BE2C (cell line): Measurements from ENCODE around the gene FAM98C.

ENCODE experiments used
- DNase-seq: peaks from one replicate; pipeline ENCODE4 v3.0.0-alpha.2; 2020
- H3K27me3 ChIP-seq: fragments of 250-450 bp; sonication (Bioruptor Pico); 2 replicates; pipeline ENCODE4 v1.5.1; 2020; ENCODE audit warnings: mild to moderate bottlenecking
- H3K36me3 ChIP-seq: fragments of 250-450 bp; sonication (Bioruptor Pico); 2 replicates; pipeline ENCODE4 v1.5.1; 2020; ENCODE audit warnings: mild to moderate bottlenecking
- H3K4me1 ChIP-seq: fragments of 250-450 bp; sonication (Bioruptor Pico); 2 replicates; pipeline ENCODE4 v1.5.1; 2020
- H3K4me3 ChIP-seq: 2 replicates; pipeline ENCODE4 v1.5.1; 2011; ENCODE audit warnings: low read depth, low read length
- H3K9me3 ChIP-seq: fragments of 250-450 bp; sonication (Bioruptor Pico); 2 replicates; pipeline ENCODE4 v1.5.1; 2020
- CTCF ChIP-seq: IDR thresholded peaks from 2 replicates; pipeline ENCODE4 v1.5.1; 2012; ENCODE audit warnings: mild to moderate bottlenecking, low read depth, low read length

FAM98C gene

GRCh38 chr19:38392707-38393308 is 10.1 kb upstream of the FAM98C start:
- no peaks in the 10 kb centered on the region for H3K27me3 ChIP-seq
- no peaks in the 10 kb centered on the region for H3K36me3 ChIP-seq
- no peaks in the 10 kb centered on the region; the same call in 1 of the 2 replicates for H3K4me1 ChIP-seq
- no peak overlapping the region for H3K4me3 ChIP-seq
- no peak for TF ChIP-seq CTCF
- no peaks in the 10 kb centered on the region for H3K9me3 ChIP-seq
- DNase-seq, result no peak

GRCh38 chr19:38394488-38394887 is 8.4 kb upstream of the FAM98C start:
- no peak for TF ChIP-seq CTCF
- no peaks in the 10 kb centered on the region for H3K36me3 ChIP-seq
- H3K4me1 ChIP-seq, result no peaks in the 10 kb centered on the region
- H3K9me3 ChIP-seq, result no peaks in the 10 kb centered on the region
- no peaks in the 10 kb centered on the region for H3K27me3 ChIP-seq
- DNase-seq, result no peak
- H3K4me3 ChIP-seq, result no peak overlapping the region

- H3K36me3 ChIP-seq, result no peaks in the 10 kb centered on the region
- no peak for TF ChIP-seq CTCF
- no peak for DNase-seq
- H3K27me3 ChIP-seq, result no peaks in the 10 kb centered on the region
- no peaks in the 10 kb centered on the region for H3K4me1 ChIP-seq
- no peaks in the 10 kb centered on the region for H3K9me3 ChIP-seq
- no peak overlapping the region for H3K4me3 ChIP-seq
Measured at GRCh38 chr19:38395381-38396114, 7.3 kb upstream of the FAM98C start.

GRCh38 chr19:38399081-38399480 is 3.8 kb upstream of the FAM98C start:
- no peaks in the 10 kb centered on the region for H3K36me3 ChIP-seq
- no peaks in the 10 kb centered on the region; the same call in 1 of the 2 replicates for H3K27me3 ChIP-seq
- H3K9me3 ChIP-seq, result no peaks in the 10 kb centered on the region
- no peak for DNase-seq
- no peaks in the 10 kb centered on the region for H3K4me1 ChIP-seq
- H3K4me3 ChIP-seq, result no peak overlapping the region
- no peak for TF ChIP-seq CTCF

- Histone ChIP-seq H3K4me3 (no peak overlapping the region), H3K4me1 (no peaks in the 10 kb centered on the region), H3K27me3 (no peaks in the 10 kb centered on the region; the same call in 1 of the 2 replicates), H3K9me3 (no peaks in the 10 kb centered on the region), H3K36me3 (no peaks in the 10 kb centered on the region)
- DNase-seq, result no peak
- no peak for TF ChIP-seq CTCF
Measured at GRCh38 chr19:38399537-38399936, 3.4 kb upstream of the FAM98C start.

- TF ChIP-seq CTCF, result no peak
- no peaks in the 10 kb centered on the region; the same call in 1 of the 2 replicates for H3K27me3 ChIP-seq
- no peak for DNase-seq
Measured at GRCh38 chr19:38400361-38400760, 2.5 kb upstream of the FAM98C start.

More at GRCh38 chr19:38400361-38400760, 2.5 kb upstream of the FAM98C start:
- no peaks in the 10 kb centered on the region for H3K36me3 ChIP-seq
- H3K9me3 ChIP-seq, result no peaks in the 10 kb centered on the region
- H3K4me1 ChIP-seq, result no peaks in the 10 kb centered on the region
- H3K4me3 ChIP-seq, result no peak overlapping the region
